Skin epidermis (tissue), 12 donors: ENCODE data around the gene UBAC1.
"Not testable (repeated sequence)": the region's sequence is repeated elsewhere in the genome, so short reads cannot be mapped to it uniquely, and the experiment has no call there.

Source experiments
- H3K27ac ChIP-seq, 21 experiments: fragments of 200-600 bp; sonication (generic) in 11 of 21; one replicate each; pipeline ENCODE4 v1.5.0; 2020; ENCODE audit warnings: mild to moderate bottlenecking in 3 of 21, inconsistent platforms in 2 of 21, moderate library complexity in 2 of 21
- H3K4me3 ChIP-seq, 7 experiments: fragments of 200-600 bp; sonication (generic) in 2 of 7; one replicate each; pipeline ENCODE4 v1.5.0; 2020; ENCODE audit warnings: inconsistent platforms in 2 of 7, mild to moderate bottlenecking in 2 of 7, moderate library complexity in 1 of 7

UBAC1 gene

DNA sequence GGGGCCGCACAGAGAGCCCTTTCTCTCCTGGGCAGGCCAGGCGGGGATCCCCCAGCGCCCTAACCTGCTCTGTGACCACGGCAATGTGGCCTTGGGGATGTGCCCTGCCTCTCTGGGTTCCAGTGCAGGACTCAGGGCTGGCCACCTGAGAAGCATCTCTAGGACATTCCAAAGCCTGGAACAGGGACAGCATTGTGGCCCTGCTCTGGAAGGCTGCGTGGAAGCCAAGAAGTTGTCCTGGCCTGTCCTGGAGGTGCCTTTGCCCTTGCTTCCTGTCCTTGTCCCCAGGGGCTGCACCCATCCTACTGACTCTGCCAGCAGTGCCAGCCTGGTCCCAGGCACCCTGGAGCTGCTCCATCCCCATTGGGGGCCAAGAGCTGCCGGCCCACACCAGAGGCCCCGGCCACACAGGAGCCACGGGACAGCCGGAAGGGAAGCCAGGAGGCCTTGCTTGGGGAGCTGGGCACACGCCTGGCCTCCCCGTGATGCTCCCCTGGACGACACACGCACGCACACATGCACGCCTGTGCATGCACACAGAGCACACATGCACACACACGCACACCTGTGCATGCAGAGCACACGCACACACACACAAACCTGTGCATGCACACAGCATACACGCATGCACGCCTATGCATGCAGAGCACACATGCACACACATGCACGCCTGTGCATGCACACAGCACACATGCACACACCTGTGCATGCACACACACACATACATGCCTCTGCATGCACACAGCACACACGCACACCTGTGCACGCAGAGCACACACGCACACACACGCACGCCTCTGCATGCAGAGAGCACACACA is 33.8 kb downstream of the UBAC1 start:
- peak overlapping the region in 13 of 21 experiments; percentile 1 to 58 (median 43) for H3K27ac ChIP-seq

DNA sequence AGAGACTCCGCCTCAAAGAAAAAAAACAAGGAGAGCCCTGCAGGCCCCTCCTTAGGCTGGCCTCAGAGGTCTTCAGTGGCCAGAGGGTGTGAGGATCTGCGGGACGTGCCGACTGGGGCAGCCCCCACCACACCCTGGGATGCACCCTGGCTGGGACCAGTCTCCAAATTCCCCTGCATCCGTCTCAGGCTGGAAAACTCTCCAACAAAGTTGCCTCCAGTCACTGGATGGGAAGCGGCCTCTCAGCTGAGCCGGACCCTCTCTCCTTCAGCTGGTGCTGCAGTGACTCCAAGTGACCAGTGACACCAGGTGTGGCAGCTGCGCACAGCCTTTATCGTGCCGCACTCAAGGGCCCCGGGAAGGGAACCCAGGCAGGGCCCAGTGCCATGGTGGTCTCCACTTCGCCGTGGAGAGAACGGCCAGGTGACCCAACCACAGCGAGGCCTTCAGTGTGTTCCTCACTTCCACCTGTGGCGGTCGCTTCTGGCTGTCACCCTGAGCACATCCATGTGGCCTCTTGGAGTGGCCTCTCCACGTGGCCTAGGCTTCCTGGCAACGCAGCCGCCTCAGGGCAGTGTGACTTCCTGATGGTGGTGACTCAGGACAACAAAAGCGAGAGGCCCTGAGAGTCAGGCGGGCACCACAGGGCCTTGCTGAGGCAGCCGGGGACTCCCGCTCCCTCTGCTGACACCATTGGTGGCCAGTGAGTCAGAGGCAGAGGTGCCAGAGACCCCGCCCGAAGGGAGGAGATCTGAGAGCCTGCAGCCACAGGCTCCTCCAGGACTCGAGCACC is 34.6 kb downstream of the UBAC1 start:
- H3K4me3 ChIP-seq, result no peak overlapping the region
- H3K27ac ChIP-seq, result peak overlapping the region in 15 of 21 experiments; percentile 1 to 71 (median 43)

More for the DNA sequence above, 33.8 kb downstream of the UBAC1 start:
- no peak overlapping the region for H3K4me3 ChIP-seq

DNA sequence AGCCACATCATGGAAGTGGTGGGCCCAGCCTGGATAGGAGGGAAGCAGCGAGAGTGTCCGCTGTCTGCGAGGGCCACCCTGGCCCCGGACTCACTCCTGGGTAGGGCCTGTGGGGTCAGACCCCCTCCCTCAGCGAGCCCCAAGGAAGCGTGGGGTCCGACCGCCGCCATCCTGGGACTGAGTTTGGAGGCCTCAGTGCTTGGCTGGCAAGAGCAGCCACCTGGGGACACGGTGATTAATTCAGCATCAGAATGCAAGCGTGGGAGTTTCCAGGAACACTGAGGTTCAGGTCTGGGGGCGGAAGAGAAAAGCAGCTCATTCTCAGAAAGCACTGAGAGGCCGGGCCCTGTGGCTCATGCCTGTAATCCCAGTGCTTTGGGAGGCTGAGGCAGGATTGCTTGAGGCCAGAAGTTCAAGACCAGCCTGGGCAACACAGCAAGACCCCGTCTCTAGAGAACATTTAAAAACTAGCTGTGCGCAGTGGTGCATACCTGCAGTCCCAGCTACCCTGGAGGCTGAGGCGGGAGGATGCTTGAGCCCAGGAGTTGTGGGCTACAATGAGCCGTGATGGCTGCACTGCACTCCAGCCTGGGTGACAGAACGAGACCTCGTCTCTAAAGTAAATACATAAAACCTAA is 35.6 kb downstream of the UBAC1 start:
- H3K27ac ChIP-seq, result peak overlapping the region in 5 of 21 experiments; percentile 1 to 71 (median 58)
- no peak overlapping the region for H3K4me3 ChIP-seq

DNA sequence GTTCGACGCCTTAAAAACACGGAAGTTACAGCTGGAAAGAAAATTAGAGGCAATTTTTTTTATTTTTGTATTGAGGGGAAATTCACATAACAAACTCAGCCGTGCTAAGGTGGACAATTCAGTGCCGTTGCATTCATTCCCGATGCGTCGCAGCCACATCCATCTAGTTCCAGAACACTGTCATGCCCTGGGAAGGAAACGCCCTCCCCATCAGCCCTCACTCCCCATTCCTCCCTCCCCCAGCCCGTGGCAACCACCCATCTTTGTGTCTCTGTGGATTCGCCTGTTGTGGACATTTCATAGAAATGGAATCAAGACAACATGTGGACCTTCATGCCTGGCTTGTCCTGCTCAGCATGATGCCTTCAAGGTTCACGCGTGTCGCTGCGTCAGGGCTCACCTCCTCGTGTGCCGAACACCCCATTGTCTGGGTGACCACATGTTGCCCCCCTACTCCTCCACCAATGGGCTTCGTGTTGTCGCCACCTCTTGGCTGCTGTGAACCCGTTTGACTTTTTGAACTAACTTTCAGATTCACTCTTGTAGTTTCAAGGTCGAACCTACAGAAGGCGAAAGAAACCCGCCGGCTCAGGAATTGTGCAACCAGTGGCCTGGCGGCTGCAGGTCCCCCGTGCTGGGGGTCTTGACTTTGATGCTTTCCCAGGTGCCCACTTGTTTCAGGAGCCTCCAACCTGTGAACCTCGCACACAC is 36.4 kb downstream of the UBAC1 start:
- H3K27ac ChIP-seq, result no peak overlapping the region
- H3K4me3 ChIP-seq, result no peak overlapping the region

DNA sequence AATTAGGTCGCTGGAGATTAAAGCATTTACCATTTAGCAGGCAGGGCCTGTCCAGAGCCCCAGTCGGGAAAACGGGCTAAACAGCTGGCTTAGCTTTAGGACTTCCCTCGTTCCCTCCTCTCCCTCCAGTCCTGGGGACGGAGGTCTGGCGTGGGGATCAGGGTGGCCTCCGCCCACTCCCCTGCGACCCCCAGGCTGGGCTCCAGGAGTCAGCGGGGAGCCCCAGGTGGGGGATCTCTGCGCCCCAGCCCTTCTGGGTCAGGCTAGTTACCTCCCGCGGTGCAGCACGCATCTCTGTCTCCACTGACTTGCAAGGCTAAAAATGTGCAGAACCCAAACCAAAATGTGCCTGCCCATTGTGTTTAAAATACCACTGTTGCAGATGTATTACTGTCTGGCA is 37.7 kb downstream of the UBAC1 start:
- Histone ChIP-seq H3K4me3 (no peak overlapping the region), H3K27ac (no peak overlapping the region)

DNA sequence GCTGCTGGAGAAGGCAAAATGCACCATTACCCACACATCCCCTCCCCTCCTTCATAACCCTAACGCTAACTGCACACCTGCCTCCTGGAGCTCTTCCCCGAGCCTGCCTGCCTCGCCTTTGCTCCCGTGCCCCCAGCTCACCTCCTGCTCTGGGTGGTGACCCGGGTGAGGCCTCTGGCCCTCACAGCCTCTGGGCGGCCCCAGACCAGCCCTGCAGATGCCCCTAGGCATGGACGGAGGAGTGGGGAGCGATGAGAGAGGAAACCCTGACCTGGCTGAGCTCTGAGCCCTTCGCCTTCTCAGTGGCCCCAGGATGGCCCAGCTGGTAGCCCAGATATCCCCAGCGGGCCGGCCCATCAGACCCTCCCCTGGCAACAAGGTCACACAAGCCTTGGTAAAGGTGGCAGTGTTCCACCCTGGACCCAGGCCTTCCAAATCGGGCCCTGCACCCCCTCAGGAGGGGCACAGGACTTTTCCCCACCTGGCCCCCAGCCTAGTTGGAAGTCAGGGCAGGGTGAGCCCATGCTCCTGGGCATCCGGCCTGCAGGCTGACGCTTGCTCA is 39.3 kb downstream of the UBAC1 start:
- no peak overlapping the region for H3K27ac ChIP-seq

DNA sequence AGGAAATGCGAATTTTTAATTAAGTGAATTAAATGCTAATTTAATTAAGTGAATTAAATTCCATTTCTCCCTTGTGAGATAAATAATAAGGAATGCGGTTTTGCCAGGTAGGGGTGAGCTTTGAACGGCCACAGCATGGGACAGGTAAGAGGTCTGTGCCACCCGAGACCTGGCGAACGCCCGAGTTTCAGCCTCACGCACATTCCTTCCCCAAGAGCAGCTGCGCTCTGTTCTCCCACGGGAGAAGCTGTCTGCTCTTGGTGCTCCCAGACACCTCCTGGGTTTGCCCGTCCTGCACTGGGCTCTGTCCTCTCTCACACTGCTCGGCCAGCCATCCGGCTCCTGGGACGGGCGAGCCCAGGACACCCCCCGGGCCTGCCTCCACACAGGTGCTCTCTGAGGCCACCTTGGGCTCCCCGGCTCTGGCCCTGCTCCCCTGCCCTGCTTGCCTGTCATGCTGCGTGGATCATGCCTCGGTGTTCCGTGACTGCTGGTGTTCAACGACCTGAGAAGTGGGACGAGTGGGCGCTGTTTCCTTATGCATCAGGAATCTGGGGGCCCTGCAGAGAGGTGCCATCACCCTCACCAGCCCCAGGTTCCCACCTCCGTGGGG is 40.1 kb downstream of the UBAC1 start:
- no peak overlapping the region for H3K27ac ChIP-seq
- H3K4me3 ChIP-seq, result no peak overlapping the region

More for the DNA sequence above, 39.3 kb downstream of the UBAC1 start:
- H3K4me3 ChIP-seq, result no peak overlapping the region

DNA sequence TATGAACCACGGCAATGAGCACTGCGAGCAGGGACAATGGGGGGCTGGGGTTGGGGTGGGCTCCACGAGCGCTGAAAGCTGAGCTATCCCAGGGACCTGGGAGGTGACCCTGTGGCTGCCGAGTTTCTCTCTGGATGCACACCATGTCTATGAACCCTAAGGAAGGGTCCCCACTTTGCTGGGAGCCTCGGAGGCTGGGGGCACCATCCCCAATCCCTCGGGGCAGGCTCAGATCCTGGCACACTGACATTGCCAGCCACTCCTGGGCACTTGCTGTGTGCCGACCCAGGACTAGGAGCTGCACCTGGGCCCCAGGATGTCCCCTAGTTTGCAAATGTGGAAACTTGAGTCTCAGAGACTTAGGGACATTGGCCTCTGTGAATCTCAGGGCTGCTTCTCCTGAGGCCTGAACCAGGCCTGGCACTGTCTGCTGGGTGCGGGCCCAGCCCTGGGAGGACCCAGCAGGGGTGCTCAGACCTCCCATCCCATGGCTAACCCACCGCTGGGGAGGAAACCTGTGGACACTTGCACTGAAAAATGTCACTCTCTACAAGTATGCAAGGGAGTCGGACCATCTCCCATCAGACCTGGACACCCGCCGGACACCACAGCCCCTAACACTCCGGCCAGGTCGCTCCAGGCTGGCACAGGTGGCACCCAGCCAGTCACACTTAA is 40.8 kb downstream of the UBAC1 start:
- Histone ChIP-seq H3K4me3 (no peak overlapping the region), H3K27ac (no peak overlapping the region)

DNA sequence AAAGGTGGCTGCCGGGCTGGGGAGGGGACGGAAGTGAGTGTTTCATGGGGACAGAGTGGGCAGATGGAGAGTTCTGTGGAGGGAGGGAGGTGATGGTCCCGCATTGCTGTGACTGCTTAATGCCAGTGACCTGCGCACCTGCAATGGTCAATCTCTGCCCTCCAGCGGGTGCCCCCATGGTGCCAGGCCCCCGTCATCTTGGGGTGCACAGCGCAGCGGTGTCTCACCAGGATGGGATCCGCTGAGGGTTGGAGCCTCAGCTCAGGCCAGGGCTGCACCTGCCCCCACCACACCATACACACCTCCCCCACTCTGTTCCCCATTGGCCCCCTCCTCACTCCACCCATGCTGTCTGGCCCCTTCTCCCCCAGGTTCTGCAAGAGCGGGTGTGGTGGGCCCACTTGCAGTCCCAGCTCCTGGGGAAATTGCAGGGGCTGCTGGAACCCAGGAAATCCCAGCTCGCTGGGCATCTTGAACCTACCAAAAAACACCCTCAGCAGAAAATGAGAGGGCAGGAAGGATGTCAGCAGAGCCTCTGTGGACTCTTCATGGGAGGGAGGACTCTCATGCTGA is 41.8 kb downstream of the UBAC1 start:
- Histone ChIP-seq H3K4me3 (no peak overlapping the region), H3K27ac (no peak overlapping the region)

DNA sequence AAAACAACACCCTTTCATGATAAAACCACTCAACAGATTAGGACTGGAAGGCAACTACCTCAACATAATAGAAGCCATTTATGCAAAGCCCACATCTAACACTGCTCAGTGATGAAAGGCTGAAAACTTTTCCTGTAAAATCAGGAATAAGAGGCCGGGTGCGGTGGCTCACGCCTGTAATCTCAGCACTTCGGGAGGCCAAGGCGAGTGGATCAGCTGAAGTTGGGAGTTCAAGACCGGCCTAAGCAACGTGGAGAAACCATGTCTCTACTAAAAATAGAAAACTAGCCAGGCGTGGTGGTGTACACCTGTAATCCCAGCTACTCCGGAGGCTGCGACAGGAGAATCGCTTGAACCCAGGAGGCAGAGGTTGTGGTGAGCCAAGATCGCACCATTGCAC is 44.9 kb downstream of the UBAC1 start:
- H3K27ac ChIP-seq, H3K4me3 ChIP-seq: not testable (repeated sequence)

DNA sequence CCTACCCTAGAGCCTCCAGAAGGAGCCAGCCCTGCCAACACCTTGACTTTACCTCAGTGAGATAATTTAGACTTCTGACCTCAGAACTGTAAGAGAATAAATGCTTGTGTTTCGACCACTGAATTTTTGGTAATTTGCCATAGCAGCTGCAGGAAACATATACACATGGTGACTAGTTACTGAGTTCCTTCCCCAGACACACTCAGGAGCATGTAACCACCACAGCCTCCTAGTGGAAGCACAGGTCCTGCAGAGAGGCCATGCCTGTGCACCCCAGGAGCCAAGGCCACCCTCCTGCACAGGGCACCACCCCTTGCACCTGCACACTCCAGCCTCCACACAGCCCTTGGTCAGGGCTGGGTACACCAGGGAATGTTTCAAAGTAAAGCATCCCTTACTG is 46.3 kb downstream of the UBAC1 start:
- Histone ChIP-seq H3K4me3 (no peak overlapping the region), H3K27ac (no peak overlapping the region)

DNA sequence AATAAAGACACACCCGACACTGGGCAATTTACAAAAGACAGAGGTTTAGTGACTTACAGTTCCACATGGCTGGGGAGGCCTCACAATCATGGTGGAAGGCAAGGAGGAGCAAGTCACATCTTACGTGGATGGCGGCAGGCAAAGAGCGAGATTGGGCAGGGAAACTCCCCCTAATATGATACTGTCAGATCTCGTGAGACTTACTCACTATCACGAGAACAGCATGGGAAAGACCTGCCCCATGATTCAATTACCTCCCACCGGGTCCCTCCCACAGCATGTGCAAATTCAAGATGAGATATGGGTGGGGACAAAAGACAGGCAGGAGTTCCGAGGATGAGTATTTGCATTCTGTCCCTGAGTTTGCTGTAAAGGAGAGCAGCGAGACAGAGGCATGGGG is 49.9 kb downstream of the UBAC1 start:
- not testable (repeated sequence) for H3K27ac ChIP-seq, H3K4me3 ChIP-seq

DNA sequence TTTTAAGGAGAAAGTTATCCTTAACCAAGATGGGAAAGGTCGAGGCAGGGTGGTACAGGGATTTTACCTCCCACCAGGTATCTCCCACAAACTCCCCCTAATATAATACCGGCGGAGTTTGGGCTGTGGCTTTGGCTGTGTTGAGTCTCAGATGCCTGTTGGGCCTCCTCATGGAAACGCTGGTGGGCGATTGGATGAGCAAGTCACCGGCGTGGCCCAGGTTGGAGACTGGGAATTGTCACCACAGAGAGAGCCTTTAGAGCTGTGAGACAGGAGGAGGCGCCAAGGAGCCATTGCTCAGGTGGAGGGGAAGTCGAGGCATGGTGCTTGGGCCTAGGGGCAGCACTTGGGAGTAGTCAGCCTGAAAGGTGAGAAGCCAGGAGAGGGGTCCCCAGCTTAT is 50.4 kb downstream of the UBAC1 start:
- Histone ChIP-seq H3K4me3 (no peak overlapping the region), H3K27ac (no peak overlapping the region)

DNA sequence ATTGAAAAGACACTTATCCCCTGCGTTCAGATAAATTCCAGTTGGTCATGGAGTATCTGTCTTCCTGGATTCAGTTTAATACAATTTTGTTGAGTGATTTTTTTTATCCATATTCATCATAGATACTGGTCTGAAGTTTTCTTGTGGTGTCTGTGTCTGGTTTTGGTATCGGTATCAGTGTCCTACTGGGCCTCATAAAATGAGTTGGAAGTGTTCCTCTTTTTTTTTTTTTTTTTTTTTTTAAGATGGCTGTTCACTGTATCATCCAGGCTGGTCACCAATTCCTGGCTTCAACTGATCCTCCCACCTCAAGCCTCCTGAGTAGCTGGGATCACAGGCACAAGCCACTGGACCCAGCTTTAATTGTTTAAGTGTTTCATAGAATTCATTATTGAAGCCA is 51.0 kb downstream of the UBAC1 start:
- H3K4me3 ChIP-seq, result no peak overlapping the region
- no peak overlapping the region for H3K27ac ChIP-seq

DNA sequence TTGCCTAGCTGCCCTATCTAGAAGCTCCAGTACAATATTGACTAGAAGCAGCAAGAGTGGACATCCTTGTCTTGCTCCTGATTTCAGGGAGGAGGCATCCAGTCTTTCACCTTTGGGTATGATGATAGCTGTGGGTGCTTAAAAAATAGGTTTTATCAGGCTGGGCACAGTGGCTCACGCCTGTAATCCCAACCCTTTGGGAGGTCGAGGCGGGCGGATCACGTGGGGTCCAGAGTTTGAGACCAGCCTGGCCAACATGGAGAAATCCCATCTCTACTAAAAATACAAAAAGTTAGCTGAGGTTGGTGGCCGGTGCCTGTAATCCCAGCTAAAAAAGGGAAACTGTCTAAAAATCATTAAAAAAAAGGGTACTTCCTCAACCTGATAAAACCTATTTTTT is 51.8 kb downstream of the UBAC1 start:
- H3K4me3 ChIP-seq, result no peak overlapping the region
- H3K27ac ChIP-seq, result peak overlapping the region in 1 of 21 experiments; percentile 16

DNA sequence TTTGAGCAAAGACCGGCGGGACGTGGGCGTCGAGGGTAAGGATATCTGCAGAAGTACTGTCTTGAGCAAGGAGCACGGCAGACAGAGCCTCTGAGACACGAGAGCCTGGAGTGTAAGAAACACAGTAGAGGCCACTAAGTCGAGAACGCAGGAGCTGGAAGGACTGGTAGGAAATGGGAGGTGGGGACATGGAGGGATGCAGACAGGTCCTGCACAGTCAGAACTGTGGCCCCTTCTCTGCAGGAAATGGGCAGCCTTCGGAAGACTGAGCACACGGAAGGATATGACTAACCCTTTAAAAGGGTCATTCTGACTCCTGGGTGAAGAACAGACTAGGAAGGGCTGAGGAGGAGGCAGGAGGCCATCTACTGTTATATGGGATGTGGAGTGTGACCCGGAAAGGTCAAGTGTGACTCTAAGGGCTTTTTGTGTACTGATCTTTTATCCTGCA is 52.4 kb downstream of the UBAC1 start:
- H3K27ac ChIP-seq, result peak overlapping the region in 2 of 21 experiments; percentile 91
- H3K4me3 ChIP-seq, result peak overlapping the region in 1 of 7 experiments; percentile 54

DNA sequence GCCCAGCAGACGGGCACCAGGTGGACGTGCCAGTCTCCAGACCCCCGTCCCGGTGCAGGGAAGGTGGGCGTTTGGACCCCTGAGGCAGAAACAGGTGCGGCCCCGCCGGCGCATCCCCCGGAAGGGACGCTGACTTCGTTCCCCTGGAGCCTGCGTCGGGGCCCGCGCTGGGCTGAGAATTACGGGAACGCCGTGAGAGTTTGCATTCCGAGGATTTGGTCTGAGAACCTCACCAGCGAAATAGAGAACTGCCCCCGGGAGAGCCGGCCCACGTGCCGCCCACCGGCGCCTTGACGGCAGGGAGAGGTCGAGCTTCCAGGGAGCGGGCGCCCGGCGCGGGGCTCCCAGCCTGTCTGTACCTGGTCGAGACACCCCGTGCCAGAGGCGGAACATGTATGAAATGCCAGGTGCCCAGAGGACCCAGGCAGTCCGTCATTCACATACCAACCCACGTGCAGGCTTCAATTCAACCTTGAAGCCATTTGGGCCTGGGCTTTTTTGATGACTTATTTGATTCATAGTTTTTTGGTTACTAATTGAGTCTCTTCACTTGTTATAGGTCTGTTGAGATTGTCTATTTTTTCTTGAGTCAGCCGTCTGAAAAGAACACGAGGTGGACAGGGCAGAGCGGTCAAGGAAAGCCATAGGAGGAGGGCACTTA is 53.0 kb downstream of the UBAC1 start:
- Histone ChIP-seq H3K27ac (peak overlapping the region; percentile 54 to 93 (median 87)), H3K4me3 (peak overlapping the region; percentile 52 to 88 (median 77))
